Activated CD4-positive, alpha-beta T cell treated with anti-CD3 and anti-CD28 coated beads, Interleukin-2, amount 50 U/mL, for 4 hours (primary cell): ENCODE results near the gene LEAP2.
A peak's percentile ranks its signal among the peaks of the same experiment; 100 is the strongest.
"Not testable (repeated sequence)": the region's sequence is repeated elsewhere in the genome, so short reads cannot be mapped to it uniquely, and the experiment has no call there.

Experiments
- DNase-seq, 2 experiments: peaks; one replicate each; pipeline ENCODE4 v3.0.0-alpha.2; 2020

Gene LEAP2

DNA sequence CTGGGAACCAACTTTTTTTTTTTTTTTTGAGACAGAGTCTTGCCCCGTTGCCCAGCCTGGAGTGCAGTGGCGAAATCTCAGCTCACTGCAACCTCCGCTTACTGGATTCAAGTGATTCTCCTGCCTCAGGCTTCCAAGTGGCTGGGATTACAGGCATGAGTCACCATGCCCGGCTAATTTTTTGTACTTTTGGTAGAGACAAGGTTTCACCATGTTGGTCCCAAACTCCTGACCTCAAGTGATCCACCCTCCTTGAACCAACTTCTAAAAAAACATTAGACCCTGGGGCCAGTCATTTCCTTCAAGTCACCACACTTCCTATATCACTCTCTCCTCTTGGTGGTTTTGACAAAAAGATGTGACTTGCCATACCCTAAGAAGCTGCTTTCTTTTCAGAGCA lies 32.2 kb upstream of the LEAP2 start:
- DNase-seq, result no peak

DNA sequence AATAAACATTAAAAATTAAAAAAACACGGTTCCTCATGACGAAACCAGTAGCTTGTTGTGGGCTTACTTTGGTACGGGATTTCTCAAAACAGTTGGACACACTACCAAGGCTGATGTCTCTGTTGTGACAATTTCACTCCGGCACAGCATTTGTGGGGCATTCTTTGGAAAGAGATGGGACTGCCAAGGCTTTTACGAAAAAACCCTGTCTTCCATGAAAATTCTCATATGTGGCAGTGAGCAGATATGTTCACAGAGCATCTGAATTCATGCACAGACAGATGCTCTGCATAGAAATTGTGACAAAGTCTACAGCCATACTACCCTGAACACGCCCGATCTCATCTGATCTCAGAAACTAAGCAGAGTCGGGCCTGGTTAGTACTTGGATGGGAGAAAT lies 25.2 kb upstream of the LEAP2 start:
- no peak for DNase-seq

GRCh38 chr5:132849347-132849746 lies 24.1 kb upstream of the LEAP2 start:
- DNase-seq, result no peak

DNA sequence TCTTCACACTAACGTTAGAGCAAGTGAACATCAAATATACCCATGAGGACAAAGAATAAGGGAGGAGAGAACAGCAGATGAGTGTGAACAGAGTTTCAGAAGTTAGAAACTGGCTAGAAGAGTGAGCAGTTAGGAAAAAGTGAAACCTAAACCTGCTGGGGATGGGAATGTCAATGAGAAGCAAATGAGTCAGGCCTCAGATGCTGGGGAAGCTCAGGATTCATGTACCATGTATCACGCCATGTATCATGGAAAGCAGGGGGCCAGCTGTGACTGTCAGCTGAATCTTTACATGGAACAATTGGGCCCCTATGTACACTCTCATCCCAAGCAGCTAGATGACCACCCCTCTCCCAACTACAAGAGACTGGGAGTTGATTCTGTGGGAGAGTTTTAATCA lies 23.4 kb upstream of the LEAP2 start:
- DNase-seq, result no peak

GRCh38 chr5:132853323-132853722 lies 20.1 kb upstream of the LEAP2 start:
- no peak for DNase-seq

GRCh38 chr5:132853790-132854189 lies 19.7 kb upstream of the LEAP2 start:
- no peak for DNase-seq

DNA sequence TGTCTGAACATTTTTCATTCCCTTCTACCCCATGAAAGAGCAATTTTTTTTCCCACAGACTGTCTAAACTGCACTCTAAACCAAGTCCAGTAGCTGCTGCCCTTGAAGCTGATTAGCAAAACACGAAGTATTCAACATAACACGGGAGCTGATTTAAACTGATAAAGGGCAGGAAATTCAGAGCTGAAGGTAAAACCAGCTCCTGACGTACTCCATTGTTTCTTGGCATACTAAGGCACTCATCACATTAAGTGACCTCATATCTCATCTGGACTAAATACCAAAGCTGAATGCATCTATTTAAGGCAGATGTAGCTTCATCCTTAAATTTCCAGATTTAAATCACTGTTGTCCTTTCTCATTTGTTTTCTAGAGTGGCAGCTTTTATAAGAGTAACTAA lies 19.2 kb upstream of the LEAP2 start:
- DNase-seq, result no peak

- not testable (repeated sequence) for DNase-seq
Observed at GRCh38 chr5:132854992-132855391, 18.5 kb upstream of the LEAP2 start.

DNA sequence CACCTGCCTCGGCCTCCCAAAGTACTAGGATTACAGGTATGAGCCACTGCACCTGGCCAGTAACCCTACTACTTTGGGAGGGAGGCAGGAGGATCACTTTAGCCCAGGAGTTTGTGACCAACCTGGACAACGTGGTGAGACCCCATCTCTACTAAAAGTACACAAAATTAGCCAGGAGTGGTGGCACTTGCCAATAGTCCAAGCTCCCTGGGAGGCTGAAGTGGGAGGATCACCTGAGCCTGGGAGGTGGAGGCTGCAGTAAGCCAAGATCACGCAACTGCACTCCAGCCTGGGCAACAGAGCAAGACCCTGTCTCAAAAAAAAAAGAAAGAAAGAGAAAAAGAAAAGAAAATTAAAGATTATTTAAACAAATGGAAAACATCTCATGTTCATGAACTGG lies 17.5 kb upstream of the LEAP2 start:
- no peak for DNase-seq

- DNase-seq, result no peak
Observed at GRCh38 chr5:132859889-132860437, 13.5 kb upstream of the LEAP2 start.

- DNase-seq, result no peak
Observed at GRCh38 chr5:132860742-132861141, 12.7 kb upstream of the LEAP2 start.

- DNase-seq, result no peak
Observed at GRCh38 chr5:132865668-132866341, 7.7 kb upstream of the LEAP2 start.

DNA sequence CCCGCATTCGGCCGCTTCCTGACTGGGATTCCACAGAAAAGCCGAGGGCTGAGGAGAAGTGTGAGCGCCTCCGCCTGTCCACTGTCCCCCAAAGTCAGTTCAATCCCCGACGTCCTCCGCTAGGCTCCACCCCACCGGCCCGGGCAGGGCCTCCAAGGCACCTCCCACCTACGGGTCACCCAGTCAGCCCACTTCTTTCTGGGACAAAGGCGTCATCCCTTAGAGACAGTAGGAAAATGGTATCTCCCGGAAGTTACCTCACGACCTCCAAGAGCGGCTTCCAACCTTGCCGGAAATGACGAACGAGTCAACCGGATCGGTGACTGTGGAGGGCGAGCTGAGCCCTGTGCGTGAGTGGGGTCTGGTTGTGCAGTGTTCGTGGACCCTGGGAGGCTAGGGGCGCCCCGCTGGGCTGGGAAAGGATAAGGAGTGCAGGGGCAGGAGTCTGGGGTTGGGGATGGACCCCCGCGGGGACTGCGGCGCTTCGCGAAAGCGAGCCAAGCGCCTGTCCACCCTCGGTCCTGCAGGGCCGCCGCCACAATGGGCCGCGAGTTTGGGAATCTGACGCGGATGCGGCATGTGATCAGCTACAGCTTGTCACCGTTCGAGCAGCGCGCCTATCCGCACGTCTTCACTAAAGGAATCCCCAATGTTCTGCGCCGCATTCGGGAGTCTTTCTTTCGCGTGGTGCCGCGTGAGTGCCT lies 7.0 kb upstream of the LEAP2 start, which contains the start of the genes GDF9 and UQCRQ:
TSS of gene GDF9 (minus strand) at position 128 of the 704 bp plus-strand sequence. CDS start 1,936 bp downstream, outside the sequence.
TSS of gene UQCRQ (plus strand) at position 301 of the 704 bp plus-strand sequence. CDS start at position 541, 240 bp downstream.
- peak; percentile 81 to 86 for DNase-seq

DNA sequence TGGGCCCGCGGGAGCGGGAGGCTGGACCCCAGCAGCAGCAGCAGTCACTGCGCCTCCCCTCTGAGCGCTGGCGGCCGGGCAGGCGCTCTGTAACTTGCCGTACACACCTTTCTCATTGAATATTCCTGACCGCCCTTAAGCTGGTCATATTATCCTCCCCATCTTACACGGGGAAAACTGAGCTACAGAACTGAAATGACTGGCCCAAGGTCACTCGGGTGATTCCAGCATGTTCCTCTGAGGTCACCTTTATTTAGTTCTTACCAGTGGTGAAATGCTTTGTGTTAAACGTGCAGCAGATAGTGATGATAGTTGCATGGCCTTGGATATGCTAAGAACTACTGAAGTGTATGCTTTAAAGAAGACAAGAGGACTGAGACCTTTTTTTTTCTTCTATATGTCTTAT lies 6.4 kb upstream of the LEAP2 start:
- DNase-seq, result no peak

GRCh38 chr5:132868754-132869153 lies 4.7 kb upstream of the LEAP2 start:
- no peak for DNase-seq

DNA sequence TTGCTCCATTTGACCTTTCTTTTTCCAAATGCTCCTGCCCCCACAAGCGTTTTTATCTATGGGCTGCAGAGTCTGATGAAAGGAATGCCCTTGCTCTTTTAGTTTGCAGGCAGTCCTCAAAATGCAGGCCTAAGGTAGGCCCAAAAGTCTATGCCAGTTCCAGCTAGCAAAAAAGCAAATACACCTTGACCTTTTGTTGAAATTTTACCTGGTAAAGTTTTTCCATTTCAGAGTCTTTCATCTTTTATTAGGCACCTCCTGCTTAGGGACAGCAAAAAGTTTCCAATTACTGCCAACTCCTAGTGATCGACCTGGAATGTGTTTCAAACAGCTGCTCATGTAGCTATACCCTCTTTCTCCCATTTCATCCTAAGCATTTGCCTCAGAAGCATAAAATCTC lies 2.7 kb upstream of the LEAP2 start:
- DNase-seq, result no peak

- no peak for DNase-seq
Observed at GRCh38 chr5:132871459-132872284, 1.8 kb upstream of the LEAP2 start.

GRCh38 chr5:132872788-132873118 lies 715 bp upstream of the LEAP2 start:
- no peak for DNase-seq

- no peak for DNase-seq
Observed at GRCh38 chr5:132873930-132874271, 433 bp downstream of the LEAP2 start.

DNA sequence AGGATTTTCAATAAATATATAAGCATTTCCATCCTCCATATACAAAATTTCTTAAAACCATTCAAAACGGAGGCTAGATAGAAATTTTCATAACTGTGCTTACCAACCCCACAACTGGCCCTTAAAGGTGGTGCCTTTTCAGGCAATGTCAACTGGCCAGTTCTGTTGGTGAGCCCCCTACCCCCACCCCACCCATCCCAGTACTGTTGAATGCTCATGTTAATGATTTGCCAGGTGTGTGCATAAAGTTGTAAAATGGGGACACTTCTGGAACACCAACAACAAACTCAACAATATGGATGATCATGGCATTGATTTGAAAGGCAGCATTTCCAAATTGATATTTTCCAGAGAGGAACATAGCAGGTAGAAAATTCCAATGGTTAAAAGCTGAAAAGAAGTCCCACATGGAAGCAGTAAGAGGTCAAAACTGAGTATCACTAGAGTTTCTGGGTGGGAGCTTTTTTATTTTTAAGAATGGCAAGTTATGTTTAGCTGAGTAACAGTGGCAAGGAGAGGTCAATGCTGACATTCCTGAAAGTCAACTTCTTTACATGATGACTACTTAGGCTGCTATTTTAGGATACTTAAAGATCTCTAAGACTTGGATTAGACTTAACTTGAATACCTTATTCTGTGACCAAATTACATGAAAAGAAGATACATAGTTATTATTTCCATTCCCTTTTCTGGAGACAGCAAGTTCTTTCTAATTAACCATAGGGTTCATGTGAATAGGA lies 2.7 kb downstream of the LEAP2 start:
- DNase-seq, result no peak

GRCh38 chr5:132877466-132877865 lies 4.0 kb downstream of the LEAP2 start:
- DNase-seq, result no peak

- DNase-seq, result no peak
Observed at GRCh38 chr5:132877938-132878337, 4.5 kb downstream of the LEAP2 start.
